Measurements from ENCODE around the gene TUBB. TPM values are rescaled to one million over a fixed set of nuclear protein-coding genes. Genes with fewer than 3 reads are reported as not detected.

TUBB gene
- total and polyA plus RNA-seq, 9 of the 15 experiments (the other 6 are each of a cell fraction or from before 2014, with no cell fraction given) = 971 to 2,870 (median 1,478) TPM

DNA sequence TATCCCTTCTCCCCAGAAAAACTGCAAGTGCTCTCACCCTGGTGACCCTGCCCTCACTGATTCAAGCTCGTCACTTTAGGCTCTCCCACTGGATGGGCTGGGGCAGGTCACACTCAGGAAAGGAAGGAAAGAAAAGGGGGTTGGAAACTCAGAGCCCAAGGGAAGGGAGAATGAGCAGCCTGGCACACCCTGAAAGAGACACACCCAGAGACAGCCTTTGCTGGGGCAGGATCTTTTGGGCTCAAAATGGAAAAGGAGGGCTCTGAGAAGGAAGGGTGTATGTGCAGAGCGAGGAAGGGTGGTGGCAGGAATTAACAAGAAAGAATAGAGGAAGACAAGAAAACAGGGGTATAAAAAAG is 36.2 kb upstream of the TUBB start:
- ATAC-seq (no peak), FAIRE-seq (peak; percentile 23), DNase-seq (ENCODE audit: extremely low read depth in 1 of 4, low spot score in 3 of 4) (peak in 2 of 4 experiments; percentile 6 to 39)
- Histone ChIP-seq H3K9ac (ENCODE audit: insufficient read depth in 1 of 2, low read depth in 2 of 2, low read length in 2 of 2) (peak overlapping the region; percentile 81 to 95), H3K27ac (ENCODE audit: extremely low read depth, low read depth, low read length) (peak overlapping the region; percentile 88), H3K9me1 (ENCODE audit: control insufficient read depth, insufficient read depth, low read length) (no peaks in the 10 kb centered on the region), H3K79me2 (ENCODE audit: control insufficient read depth, insufficient read depth, low read length) (peaks cover 94% of the 10 kb centered on the region), H3K4me1 (replicated peaks in 1 of 2; ENCODE audit: control insufficient read depth in 2 of 2, insufficient read depth in 2 of 2, low read length in 2 of 2) (peaks cover 53 to 92% of the 10 kb centered on the region in 2 experiments), H4K20me1 (replicated peaks; ENCODE audit: control insufficient read depth, insufficient read depth, low read length) (no peaks in the 10 kb centered on the region; the same call in 1 of the 2 replicates), H3K9me3 (replicated peaks; ENCODE audit: control insufficient read depth, insufficient read depth, low read depth, low read length) (no peaks in the 10 kb centered on the region), H2AFZ (ENCODE audit: low read depth, low read length) (peak overlapping the region; percentile 25; the same call in 1 of the 2 replicates), H3K36me3 (ENCODE audit: control insufficient read depth, insufficient read depth, low read length) (peaks cover 25% of the 10 kb centered on the region), H3K27me3 (ENCODE audit: control insufficient read depth in 2 of 2, insufficient read depth in 2 of 2, low read length in 2 of 2) (no peaks in the 10 kb centered on the region), H3K4me2 (ENCODE audit: insufficient read depth, low read length) (peak overlapping the region; percentile 97), H3K4me3 (peak overlapping the region; percentile 81)
- ChIA-PET POLR2A (interaction anchor here (0.9 to 7.0 kb wide), 4 partner anchors 36 to 69 kb away, joined by 3 to 118 read pairs (median 4); partner anchors contain the start of genes MDC1 and TUBB), CTCF (ENCODE audit: low intra/inter-chr PET ratio) (interaction anchor here (0.6 kb wide), 1 partner anchor 200 kb away, joined by 3 read pairs; no protein-coding TSS in a partner anchor)
- BruUV-seq (replicated peaks) = no TSS peak
- in situ Hi-C loops (cut with MboI) (no loop called here), intact Hi-C loops (cut with micrococcal nuclease) (loop anchor here (5.0 to 10.0 kb wide), 2 partner anchors 131 to 403 kb away; no protein-coding TSS in a partner anchor)
- WGBS (ENCODE audit: insufficient coverage, low coverage, missing lambda C conversion rate) = 0% methylated on average over 2 of the region's 2 CpGs
- TF ChIP-seq, protein P1, sequence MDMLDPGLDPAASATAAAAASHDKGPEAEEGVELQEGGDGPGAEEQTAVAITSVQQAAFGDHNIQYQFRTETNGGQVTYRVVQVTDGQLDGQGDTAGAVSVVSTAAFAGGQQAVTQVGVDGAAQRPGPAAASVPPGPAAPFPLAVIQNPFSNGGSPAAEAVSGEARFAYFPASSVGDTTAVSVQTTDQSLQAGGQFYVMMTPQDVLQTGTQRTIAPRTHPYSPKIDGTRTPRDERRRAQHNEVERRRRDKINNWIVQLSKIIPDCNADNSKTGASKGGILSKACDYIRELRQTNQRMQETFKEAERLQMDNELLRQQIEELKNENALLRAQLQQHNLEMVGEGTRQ (CRISPR knock-in tag; IDR thresholded peaks at IDR 0.05) = no peak
- TF ChIP-seq NFYB (IDR thresholded peaks at IDR 0.05; ENCODE audit: extremely low read depth, insufficient read length) (no peak), COPS2 (conservative IDR thresholded peaks at IDR 0.05) (no peak), JUN (IDR thresholded peaks at IDR 0.05; ENCODE audit: borderline replicate concordance, low read depth, low read length) (no peak), JUN (CRISPR knock-in tag; IDR thresholded peaks at IDR 0.05; ENCODE audit: borderline replicate concordance) (no peak), TARDBP (IDR thresholded peaks at IDR 0.05) (no peak), ZNF239 (CRISPR knock-in tag; IDR thresholded peaks at IDR 0.05) (no peak), HNRNPUL1 (IDR thresholded peaks at IDR 0.05; ENCODE audit: low read length) (no peak), MTA3 (IDR thresholded peaks at IDR 0.05; ENCODE audit: borderline replicate concordance) (0 out of 2 replicates have a peak, but pooled peaks have one; percentile 12), STAT5A (IDR thresholded peaks at IDR 0.05; ENCODE audit: borderline replicate concordance, low read length) (no peak), PRPF4 (IDR thresholded peaks at IDR 0.05; ENCODE audit: insufficient read depth, low read depth, low read length, poor library complexity, severe bottlenecking) (no peak), HDAC3 (IDR thresholded peaks at IDR 0.05; ENCODE audit: borderline replicate concordance, partially characterized antibody) (no peak)
- TF ChIP-seq, protein P2, sequence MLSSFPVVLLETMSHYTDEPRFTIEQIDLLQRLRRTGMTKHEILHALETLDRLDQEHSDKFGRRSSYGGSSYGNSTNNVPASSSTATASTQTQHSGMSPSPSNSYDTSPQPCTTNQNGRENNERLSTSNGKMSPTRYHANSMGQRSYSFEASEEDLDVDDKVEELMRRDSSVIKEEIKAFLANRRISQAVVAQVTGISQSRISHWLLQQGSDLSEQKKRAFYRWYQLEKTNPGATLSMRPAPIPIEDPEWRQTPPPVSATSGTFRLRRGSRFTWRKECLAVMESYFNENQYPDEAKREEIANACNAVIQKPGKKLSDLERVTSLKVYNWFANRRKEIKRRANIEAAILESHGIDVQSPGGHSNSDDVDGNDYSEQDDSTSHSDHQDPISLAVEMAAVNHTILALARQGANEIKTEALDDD (IDR thresholded peaks at IDR 0.05) = no peak
- TF ChIP-seq, protein P3, sequence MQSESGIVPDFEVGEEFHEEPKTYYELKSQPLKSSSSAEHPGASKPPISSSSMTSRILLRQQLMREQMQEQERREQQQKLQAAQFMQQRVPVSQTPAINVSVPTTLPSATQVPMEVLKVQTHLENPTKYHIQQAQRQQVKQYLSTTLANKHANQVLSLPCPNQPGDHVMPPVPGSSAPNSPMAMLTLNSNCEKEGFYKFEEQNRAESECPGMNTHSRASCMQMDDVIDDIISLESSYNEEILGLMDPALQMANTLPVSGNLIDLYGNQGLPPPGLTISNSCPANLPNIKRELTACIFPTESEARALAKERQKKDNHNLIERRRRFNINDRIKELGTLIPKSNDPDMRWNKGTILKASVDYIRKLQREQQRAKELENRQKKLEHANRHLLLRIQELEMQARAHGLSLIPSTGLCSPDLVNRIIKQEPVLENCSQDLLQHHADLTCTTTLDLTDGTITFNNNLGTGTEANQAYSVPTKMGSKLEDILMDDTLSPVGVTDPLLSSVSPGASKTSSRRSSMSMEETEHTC (IDR thresholded peaks at IDR 0.05) = no peak
- TF ChIP-seq, protein P4, sequence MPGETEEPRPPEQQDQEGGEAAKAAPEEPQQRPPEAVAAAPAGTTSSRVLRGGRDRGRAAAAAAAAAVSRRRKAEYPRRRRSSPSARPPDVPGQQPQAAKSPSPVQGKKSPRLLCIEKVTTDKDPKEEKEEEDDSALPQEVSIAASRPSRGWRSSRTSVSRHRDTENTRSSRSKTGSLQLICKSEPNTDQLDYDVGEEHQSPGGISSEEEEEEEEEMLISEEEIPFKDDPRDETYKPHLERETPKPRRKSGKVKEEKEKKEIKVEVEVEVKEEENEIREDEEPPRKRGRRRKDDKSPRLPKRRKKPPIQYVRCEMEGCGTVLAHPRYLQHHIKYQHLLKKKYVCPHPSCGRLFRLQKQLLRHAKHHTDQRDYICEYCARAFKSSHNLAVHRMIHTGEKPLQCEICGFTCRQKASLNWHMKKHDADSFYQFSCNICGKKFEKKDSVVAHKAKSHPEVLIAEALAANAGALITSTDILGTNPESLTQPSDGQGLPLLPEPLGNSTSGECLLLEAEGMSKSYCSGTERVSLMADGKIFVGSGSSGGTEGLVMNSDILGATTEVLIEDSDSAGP (CRISPR knock-in tag; IDR thresholded peaks at IDR 0.05) = no peak
- TF ChIP-seq, protein P5, sequence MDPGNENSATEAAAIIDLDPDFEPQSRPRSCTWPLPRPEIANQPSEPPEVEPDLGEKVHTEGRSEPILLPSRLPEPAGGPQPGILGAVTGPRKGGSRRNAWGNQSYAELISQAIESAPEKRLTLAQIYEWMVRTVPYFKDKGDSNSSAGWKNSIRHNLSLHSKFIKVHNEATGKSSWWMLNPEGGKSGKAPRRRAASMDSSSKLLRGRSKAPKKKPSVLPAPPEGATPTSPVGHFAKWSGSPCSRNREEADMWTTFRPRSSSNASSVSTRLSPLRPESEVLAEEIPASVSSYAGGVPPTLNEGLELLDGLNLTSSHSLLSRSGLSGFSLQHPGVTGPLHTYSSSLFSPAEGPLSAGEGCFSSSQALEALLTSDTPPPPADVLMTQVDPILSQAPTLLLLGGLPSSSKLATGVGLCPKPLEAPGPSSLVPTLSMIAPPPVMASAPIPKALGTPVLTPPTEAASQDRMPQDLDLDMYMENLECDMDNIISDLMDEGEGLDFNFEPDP (CRISPR knock-in tag; IDR thresholded peaks at IDR 0.05) = no peak

Data from K562 (cell line).